GM12892 (cell line): ENCODE measurements around the gene NOP9.

ENCODE experiments used
- POLR2A ChIP-seq: IDR thresholded peaks from 2 replicates; pipeline ENCODE4 v1.6.1; 2011; ENCODE audit warnings: low read depth, low read length, control low read depth
- POLR2AphosphoS5 ChIP-seq: IDR thresholded peaks from 2 replicates; pipeline ENCODE4 v1.6.1; 2011; ENCODE audit warnings: low read depth, low read length, control low read depth
- TAF1 ChIP-seq: IDR thresholded peaks from 2 replicates; pipeline ENCODE4 v1.6.1; 2011; ENCODE audit warnings: low read depth, mild to moderate bottlenecking, control low read depth, low read length, borderline replicate concordance

DNA sequence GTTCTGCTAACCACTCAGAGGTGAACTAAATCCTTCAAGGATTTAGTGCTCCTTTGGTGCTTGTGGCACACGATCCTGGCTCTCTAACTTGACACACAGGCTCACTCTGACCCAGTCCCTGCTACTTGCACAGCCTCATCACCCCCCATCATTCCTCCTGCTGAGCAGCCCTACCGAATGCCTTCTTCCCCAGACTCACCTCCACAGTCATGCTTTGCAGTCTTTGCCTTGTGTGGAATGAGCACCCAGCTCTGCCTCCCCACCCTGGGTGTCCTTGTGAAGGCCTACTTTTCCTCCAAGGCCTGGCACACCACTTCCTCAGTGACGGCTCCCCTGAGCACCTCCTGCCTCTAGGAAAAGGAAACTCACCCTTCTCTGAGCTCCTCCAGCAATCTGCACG lies 49.3 kb upstream of the NOP9 start:
- TF ChIP-seq POLR2AphosphoS5 (no peak), POLR2A (no peak), TAF1 (no peak)
